Sigmoid colon (tissue), 4 donors: ENCODE results near the gene FOLR2.

Experiments used
- POLR2A ChIP-seq, 2 donors: fragments of 450-650 bp; IDR thresholded peaks; one replicate each; pipeline ENCODE4 v1.6.1; 2016; ENCODE audit warnings: antibody characterized with exemption in 2 of 2, mild to moderate bottlenecking in 2 of 2, moderate library complexity in 2 of 2
- POLR2AphosphoS5 ChIP-seq, 4 donors: sonication (generic); formaldehyde crosslinking; IDR thresholded peaks; one replicate each; pipeline ENCODE4 v1.6.1; 2017; ENCODE audit warnings: antibody characterized with exemption in 4 of 4
- TF ChIP-seq, protein P1 (sequence below), 4 experiments: fragments of 450-650 bp in 3 of 4; fragments of 200-600 bp in 1 of 4; IDR thresholded peaks; one replicate each; pipeline ENCODE4 v1.5.1; 2016 to 2019; ENCODE audit warnings: antibody characterized with exemption in 4 of 4, mild to moderate bottlenecking in 3 of 4, moderate library complexity in 2 of 4

DNA sequence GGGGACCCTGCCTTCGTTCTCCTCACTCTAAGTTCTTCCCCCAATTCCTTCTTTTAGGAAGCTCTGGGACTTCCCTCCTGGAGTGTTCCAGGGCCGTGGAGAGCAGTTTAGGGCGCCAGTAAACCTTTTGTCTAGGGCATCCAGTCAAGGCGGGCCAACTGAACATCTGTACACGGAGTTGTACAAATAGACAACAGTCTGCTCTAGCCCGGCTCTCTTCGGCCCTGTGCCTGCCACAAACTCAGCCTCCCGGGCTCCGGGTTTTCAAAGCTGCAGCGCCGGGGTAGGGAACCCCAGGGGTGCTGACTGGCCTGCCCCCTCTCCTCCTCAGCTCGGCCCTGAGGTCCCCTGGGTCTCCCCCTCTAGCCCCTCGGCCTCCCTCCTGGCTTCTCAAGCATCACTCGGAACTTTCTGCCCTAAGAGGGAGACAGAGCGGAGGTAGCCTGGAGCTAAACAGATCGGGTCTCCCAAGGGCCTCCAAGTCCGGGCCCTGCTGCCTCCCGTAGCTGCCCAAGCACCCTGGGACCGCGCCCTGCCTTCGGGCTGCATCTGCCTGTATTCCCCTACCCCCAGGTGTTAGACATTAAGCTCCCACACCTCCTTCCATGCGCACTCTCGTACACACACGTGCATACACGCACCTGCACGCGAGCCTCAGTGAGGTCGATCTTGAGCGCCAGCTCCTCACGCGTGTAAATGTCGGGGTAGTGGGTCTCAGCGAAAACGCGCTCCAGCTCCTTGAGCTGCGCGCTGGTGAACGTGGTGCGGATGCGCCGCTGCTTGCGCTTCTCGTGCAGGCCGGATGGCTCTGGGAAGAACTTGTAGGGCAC is 24.1 kb downstream of the FOLR2 start:
- TF ChIP-seq POLR2A (IDR thresholded peaks at IDR 0.05) = no peak
- TF ChIP-seq, protein P1, sequence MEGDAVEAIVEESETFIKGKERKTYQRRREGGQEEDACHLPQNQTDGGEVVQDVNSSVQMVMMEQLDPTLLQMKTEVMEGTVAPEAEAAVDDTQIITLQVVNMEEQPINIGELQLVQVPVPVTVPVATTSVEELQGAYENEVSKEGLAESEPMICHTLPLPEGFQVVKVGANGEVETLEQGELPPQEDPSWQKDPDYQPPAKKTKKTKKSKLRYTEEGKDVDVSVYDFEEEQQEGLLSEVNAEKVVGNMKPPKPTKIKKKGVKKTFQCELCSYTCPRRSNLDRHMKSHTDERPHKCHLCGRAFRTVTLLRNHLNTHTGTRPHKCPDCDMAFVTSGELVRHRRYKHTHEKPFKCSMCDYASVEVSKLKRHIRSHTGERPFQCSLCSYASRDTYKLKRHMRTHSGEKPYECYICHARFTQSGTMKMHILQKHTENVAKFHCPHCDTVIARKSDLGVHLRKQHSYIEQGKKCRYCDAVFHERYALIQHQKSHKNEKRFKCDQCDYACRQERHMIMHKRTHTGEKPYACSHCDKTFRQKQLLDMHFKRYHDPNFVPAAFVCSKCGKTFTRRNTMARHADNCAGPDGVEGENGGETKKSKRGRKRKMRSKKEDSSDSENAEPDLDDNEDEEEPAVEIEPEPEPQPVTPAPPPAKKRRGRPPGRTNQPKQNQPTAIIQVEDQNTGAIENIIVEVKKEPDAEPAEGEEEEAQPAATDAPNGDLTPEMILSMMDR (IDR thresholded peaks at IDR 0.05) = no peak
- TF ChIP-seq POLR2AphosphoS5 (IDR thresholded peaks at IDR 0.05) = no peak
